ENCODE measurements around the gene SLC4A8. TPM values are rescaled to one million over a fixed set of nuclear protein-coding genes. Genes with fewer than 3 reads are reported as not detected.
A peak's percentile ranks its signal among the peaks of the same experiment; 100 is the strongest.

SLC4A8 gene
- total RNA-seq, 1 donor from 2014 or later: 8.3 TPM

- Histone ChIP-seq H3K4me1 (peaks cover 43% of the 10 kb centered on the region), H3K4me3 (peak overlapping the region; percentile 70), H3K27me3 (ENCODE audit: low read depth) (peaks cover 7% of the 10 kb centered on the region), H3K27ac (peak overlapping the region; percentile 79), H3K36me3 (no peaks in the 10 kb centered on the region), H3K9me3 (no peaks in the 10 kb centered on the region)
- ATAC-seq (peak; percentile 25 to 38), DNase-seq (no peak)
- intact Hi-C loops (cut with DNase I): no loop called here
- no peak for TF ChIP-seq CTCF (IDR thresholded peaks at IDR 0.05)
Observed at GRCh38 chr12:51392556-51393237, 31.9 kb upstream of the SLC4A8 start.

GRCh38 chr12:51393676-51394545, 30.7 kb upstream of the SLC4A8 start:
- peak overlapping the region; percentile 36 for H3K27ac ChIP-seq
- H3K4me3 ChIP-seq: no peak overlapping the region
- peaks cover 43% of the 10 kb centered on the region for H3K4me1 ChIP-seq
- no peak for DNase-seq
- peak in 1 of 2 donors; percentile 48 for ATAC-seq
- H3K36me3 ChIP-seq: no peaks in the 10 kb centered on the region
- peaks cover 7% of the 10 kb centered on the region for H3K27me3 ChIP-seq (ENCODE audit: low read depth)
- no peak for TF ChIP-seq CTCF (IDR thresholded peaks at IDR 0.05)
- no peaks in the 10 kb centered on the region for H3K9me3 ChIP-seq
- intact Hi-C loops (cut with DNase I): no loop called here

GRCh38 chr12:51395283-51396230, 29.1 kb upstream of the SLC4A8 start:
- Histone ChIP-seq H3K4me3 (no peak overlapping the region), H3K27ac (no peak overlapping the region), H3K4me1 (peaks cover 32% of the 10 kb centered on the region), H3K27me3 (ENCODE audit: low read depth) (peaks cover 7% of the 10 kb centered on the region), H3K36me3 (no peaks in the 10 kb centered on the region), H3K9me3 (no peaks in the 10 kb centered on the region)
- no peak for TF ChIP-seq CTCF (IDR thresholded peaks at IDR 0.05)
- intact Hi-C loops (cut with DNase I): no loop called here
- DNase-seq (no peak), ATAC-seq (no peak)

GRCh38 chr12:51397670-51398069, 27.0 kb upstream of the SLC4A8 start:
- no peaks in the 10 kb centered on the region for H3K27me3 ChIP-seq (ENCODE audit: low read depth)
- no peak overlapping the region for H3K4me3 ChIP-seq
- no peaks in the 10 kb centered on the region for H3K36me3 ChIP-seq
- no peaks in the 10 kb centered on the region for H3K9me3 ChIP-seq
- H3K4me1 ChIP-seq: peaks cover 16% of the 10 kb centered on the region
- no peak for TF ChIP-seq CTCF (IDR thresholded peaks at IDR 0.05)
- no peak overlapping the region for H3K27ac ChIP-seq
- intact Hi-C loops (cut with DNase I): no loop called here
- DNase-seq (no peak), ATAC-seq (no peak)

DNA sequence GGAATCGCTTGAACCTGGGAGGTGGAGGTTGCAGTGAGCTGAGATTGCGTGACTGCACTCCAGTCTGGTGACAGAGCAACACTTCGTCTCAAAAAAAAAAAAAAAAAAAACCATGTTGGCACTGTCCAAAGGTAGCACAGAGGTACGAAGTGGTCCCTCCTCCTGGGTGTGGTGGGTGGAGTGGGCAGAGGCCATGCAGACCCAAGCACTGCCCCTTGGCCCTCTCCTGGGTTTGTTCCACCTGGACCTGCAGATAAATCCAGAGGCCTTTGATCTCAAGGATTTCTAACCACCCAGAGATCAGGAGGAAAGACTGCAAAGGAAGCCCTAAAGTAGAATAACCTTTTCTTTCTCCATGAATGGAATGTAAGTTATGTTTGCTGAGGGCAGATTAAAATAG, 24.7 kb upstream of the SLC4A8 start:
- DNase-seq (no peak), ATAC-seq (no peak)
- intact Hi-C loops (cut with DNase I): no loop called here
- Histone ChIP-seq H3K36me3 (no peaks in the 10 kb centered on the region), H3K27ac (no peak overlapping the region), H3K4me3 (no peak overlapping the region), H3K27me3 (ENCODE audit: low read depth) (no peaks in the 10 kb centered on the region), H3K9me3 (no peaks in the 10 kb centered on the region), H3K4me1 (peaks cover 2% of the 10 kb centered on the region)
- TF ChIP-seq CTCF (IDR thresholded peaks at IDR 0.05): no peak

All from lower lobe of right lung (tissue), 2 donors.